Mesodermal cell (in vitro differentiated cells): ENCODE measurements around the gene ALOX15.
A peak's percentile ranks its signal among the peaks of the same experiment; 100 is the strongest.
"Not testable (repeated sequence)": the region's sequence is repeated elsewhere in the genome, so short reads cannot be mapped to it uniquely, and the experiment has no call there.

ENCODE experiments used
- H3K27ac ChIP-seq: 2 replicates; pipeline ENCODE4 v1.7.0; 2013; ENCODE audit warnings: mild to moderate bottlenecking, low read depth, low read length, moderate library complexity; ENCODE audit not compliant: severe bottlenecking
- H3K36me3 ChIP-seq: 2 replicates; pipeline ENCODE4 v1.7.1; 2013; ENCODE audit warnings: mild to moderate bottlenecking, low read length, moderate library complexity; ENCODE audit not compliant: control insufficient read depth, insufficient read depth
- H3K4me1 ChIP-seq: one replicate; pipeline ENCODE4 v1.7.1; 2013; ENCODE audit warnings: mild to moderate bottlenecking, low read length; ENCODE audit not compliant: insufficient read depth, control insufficient read depth, poor library complexity, severe bottlenecking
- H3K4me3 ChIP-seq: 2 replicates; pipeline ENCODE4 v1.7.0; 2013; ENCODE audit warnings: low read length, control low read depth, mild to moderate bottlenecking; ENCODE audit not compliant: insufficient read depth, poor library complexity, severe bottlenecking; ENCODE audit errors: extremely low read depth
- H3K9me3 ChIP-seq: 2 replicates; pipeline ENCODE4 v1.7.1; 2013; ENCODE audit warnings: mild to moderate bottlenecking, low read length, moderate library complexity; ENCODE audit not compliant: control insufficient read depth
- WGBS, 2 experiments: methylation state at CpG; one replicate each; pipeline ENCODE4 v1.1.5; 2013; ENCODE audit warnings: missing lambda C conversion rate in 2 of 2; ENCODE audit not compliant: insufficient coverage in 2 of 2; 5-methylcytosine and 5-hydroxymethylcytosine counted together

The ALOX15 gene

DNA sequence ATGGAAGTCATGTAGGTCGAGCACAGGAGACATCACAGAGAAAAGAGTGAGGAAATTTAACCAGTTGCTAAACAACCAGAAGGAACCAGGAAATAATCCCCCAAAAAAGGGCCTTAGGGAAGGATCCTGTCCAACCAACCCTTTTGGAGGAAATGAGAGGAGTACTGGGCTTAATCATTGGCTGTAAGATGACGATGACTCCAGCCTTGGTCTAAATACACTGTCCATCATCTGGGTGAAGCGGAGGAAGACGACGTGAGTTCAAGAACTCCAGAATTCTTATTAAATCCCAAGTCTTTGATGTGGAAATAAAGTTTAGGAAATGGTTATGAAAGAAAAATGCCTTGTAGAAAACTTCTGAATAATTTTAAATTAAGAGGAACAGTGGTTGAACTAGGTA is 11.5 kb upstream of the ALOX15 start:
- Histone ChIP-seq H3K27ac (no peak overlapping the region), H3K4me3 (no peak overlapping the region), H3K36me3 (no peaks in the 10 kb centered on the region), H3K9me3 (no peaks in the 10 kb centered on the region), H3K4me1 (peaks cover 6% of the 10 kb centered on the region)
- 71 to 90% methylated on average over 1 to 2 of the region's 5 CpGs for WGBS, 2 experiments

DNA sequence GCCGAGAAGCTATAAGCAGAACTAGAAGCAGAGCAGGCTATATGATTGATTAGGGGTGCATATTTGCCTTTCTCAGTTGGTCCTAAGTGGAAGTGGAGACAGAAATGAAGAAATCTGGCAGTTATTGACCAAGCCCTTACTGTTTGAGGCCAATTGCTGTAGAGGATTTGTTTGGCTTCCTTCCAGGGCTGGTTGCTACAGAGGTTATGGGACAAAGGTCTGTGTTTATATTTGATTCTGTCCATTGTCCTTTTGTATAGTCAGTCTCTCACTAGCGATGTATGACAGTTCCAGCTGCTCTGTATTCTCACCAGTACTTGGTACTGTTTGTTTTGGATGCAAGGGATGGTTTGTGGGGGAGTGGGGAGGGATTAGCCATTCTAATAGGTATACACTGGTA is 7.3 kb upstream of the ALOX15 start:
- Histone ChIP-seq H3K27ac (no peak overlapping the region), H3K36me3 (no peaks in the 10 kb centered on the region), H3K9me3 (no peaks in the 10 kb centered on the region), H3K4me3 (no peak overlapping the region), H3K4me1 (no peaks in the 10 kb centered on the region)
- 78 to 89% methylated on average over 1 to 2 of the region's 2 CpGs for WGBS, 2 experiments

- Histone ChIP-seq H3K4me3 (no peak overlapping the region), H3K36me3 (no peaks in the 10 kb centered on the region), H3K9me3 (no peaks in the 10 kb centered on the region), H3K4me1 (peaks cover 6% of the 10 kb centered on the region), H3K27ac (no peak overlapping the region)
- 86 to 97% methylated on average over 4 of the region's 5 CpGs for WGBS, 2 experiments
These were observed 4.2 kb upstream of the ALOX15 start for GRCh38 chr17:4645642-4646041.

DNA sequence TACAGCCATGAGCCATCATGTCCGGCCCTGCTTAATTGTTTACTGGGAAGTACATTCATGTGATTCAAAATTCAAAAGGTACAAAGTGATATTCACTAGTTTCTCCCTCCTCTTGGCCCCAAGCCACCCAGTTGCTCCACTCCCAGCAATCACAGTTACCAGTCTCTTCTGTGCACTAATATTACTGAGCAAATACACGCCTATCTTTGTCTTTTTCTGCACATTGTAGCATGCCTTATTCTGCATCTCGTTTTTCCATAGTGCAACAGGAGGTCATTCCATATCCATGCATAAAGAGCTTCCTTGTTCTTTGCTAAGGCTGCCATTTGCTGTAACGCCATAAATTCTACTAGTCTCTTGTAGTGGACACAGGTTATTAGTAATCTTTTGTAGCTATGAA is 2.2 kb upstream of the ALOX15 start:
- no peak overlapping the region for H3K27ac ChIP-seq
- 84 to 89% methylated on average over 2 of the region's 4 CpGs for WGBS, 2 experiments
- H3K4me3 ChIP-seq: no peak overlapping the region
- no peaks in the 10 kb centered on the region for H3K36me3 ChIP-seq
- peaks cover 6% of the 10 kb centered on the region for H3K4me1 ChIP-seq
- no peaks in the 10 kb centered on the region for H3K9me3 ChIP-seq

DNA sequence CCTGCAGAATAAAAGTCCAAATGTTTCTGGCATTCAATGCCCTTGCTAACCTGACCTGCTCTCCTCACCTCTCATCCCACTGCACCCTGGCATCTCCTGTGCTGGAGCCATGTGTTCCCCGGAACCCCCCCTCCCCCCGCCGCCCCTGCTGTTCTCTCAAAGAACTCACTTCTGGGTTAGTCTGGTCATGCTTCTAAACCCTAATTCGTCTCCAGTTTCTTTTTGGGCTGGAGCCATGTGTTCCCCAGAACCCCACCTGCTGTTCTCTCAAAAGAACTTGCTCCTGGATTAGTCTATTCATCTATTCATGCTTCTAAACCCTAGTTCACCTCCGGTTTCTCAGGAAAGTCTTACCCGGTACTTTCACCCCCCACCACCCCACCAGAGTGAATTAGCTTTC is 808 bp upstream of the ALOX15 start:
- H3K4me1 ChIP-seq: peaks cover 6% of the 10 kb centered on the region
- no peak overlapping the region for H3K4me3 ChIP-seq
- H3K36me3 ChIP-seq: no peaks in the 10 kb centered on the region
- H3K27ac ChIP-seq: no peak overlapping the region
- WGBS, 2 experiments: 21 to 22% methylated on average over 1 to 2 of the region's 6 CpGs
- no peaks in the 10 kb centered on the region for H3K9me3 ChIP-seq

- not testable (repeated sequence) for H3K27ac ChIP-seq, H3K36me3 ChIP-seq, H3K4me1 ChIP-seq, H3K9me3 ChIP-seq
- 0% methylated on average over 5 of the region's 39 CpGs; no CpG with 5 or more reads in 1 of the 2 experiments for WGBS, 2 experiments
- H3K4me3 ChIP-seq: peak overlapping the region; percentile 7
These were observed 799 bp downstream of the ALOX15 start for GRCh38 chr17:4640569-4641188.

DNA sequence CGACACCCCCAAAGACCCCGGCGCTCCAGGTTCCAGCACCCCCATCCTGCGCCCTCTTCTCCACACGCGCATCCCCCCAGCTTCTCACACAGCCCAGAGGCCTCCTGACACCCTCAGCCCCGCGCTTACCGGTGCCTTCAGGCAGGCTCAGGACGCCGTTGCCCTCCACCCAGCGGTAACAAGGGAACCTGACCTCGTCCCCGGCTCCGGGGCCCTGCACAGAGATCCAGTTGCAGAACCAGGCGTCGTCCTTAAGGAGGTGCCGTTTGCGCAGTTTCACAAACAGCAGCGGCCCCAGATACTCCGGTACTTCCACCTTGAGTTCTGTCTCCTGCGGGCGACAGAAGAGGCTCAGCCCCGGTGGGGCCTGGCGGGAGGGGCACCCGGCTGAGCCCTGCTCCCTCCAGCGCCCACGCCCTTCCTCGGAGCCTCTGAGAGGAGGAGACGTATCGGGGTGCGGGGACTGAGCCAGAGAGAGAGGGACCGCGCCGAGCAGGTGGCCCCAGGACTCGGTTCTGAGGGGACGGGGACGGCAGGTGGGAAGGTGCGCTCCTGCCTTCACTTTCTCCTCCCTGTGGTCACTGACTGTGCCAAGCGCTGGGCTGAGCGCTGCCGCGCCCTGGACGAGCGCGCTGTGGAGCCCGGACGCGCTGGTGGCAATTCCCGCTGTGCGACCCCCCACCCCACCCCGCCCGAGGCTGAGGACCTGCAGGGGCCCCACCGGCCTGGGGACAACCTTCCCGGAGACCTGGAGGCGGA is 2.0 kb downstream of the ALOX15 start:
- 4 to 12% methylated on average over 14 of the region's 56 CpGs for WGBS, 2 experiments
- not testable (repeated sequence) for H3K4me1 ChIP-seq, H3K36me3 ChIP-seq, H3K4me3 ChIP-seq, H3K9me3 ChIP-seq, H3K27ac ChIP-seq

DNA sequence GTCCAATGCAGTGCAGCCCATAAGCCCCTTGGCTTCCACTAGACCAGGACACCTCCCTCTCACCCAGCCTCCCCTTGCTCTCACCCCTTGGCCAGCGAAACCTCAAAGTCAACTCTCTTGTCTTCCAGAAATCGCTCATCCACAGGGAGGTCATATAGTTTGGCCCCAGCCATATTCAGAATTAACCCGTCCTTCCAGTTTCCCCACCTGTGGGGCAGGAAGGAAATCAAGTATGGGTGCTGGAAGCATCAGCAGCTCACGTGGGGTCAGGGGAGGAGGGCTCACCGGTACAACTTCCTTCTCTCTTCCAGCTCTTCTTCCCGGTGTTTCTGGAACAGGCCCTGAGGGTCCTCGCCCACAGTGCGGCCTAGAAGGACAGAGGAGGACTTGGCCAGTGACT is 2.7 kb downstream of the ALOX15 start:
- H3K4me1 ChIP-seq, H3K27ac ChIP-seq, H3K4me3 ChIP-seq, H3K36me3 ChIP-seq, H3K9me3 ChIP-seq: not testable (repeated sequence)
- 77 to 91% methylated on average over 4 to 8 of the region's 8 CpGs for WGBS, 2 experiments

DNA sequence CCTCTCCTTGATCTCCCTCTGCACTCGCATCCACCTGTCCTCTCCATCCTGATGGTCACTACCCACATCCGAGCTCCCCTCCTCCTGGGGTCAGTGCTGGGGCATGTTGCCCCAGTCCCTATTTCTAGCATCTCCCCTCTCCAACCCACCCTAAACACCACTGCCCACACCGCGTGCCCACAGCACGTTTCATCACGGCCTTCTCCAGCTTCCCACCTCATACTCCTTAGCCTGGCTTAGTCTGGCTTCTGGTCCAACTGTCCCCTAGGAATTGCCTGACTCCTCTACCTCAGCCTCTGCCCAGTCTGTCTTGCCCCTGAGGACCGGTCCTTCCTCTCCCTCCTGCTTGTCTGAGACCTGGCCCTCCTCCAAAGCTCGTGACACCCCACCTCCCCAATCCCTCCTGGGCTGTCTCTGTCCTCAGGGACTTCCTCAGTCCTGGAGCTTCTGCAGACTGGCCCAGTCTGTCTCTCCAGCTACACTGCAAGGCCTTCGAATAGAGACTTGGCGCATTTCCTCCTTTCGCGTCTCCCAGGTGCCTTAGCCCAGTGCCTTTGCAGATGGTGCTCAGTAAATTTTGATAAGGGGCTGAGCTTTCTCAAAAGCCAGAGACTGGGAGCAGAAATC is 4.9 kb downstream of the ALOX15 start:
- Histone ChIP-seq H3K4me1 (peaks cover 14% of the 10 kb centered on the region), H3K9me3 (no peaks in the 10 kb centered on the region), H3K4me3 (no peak overlapping the region), H3K27ac (no peak overlapping the region), H3K36me3 (no peaks in the 10 kb centered on the region)
- WGBS, 2 experiments: 69 to 72% methylated on average over 6 to 10 of the region's 12 CpGs

DNA sequence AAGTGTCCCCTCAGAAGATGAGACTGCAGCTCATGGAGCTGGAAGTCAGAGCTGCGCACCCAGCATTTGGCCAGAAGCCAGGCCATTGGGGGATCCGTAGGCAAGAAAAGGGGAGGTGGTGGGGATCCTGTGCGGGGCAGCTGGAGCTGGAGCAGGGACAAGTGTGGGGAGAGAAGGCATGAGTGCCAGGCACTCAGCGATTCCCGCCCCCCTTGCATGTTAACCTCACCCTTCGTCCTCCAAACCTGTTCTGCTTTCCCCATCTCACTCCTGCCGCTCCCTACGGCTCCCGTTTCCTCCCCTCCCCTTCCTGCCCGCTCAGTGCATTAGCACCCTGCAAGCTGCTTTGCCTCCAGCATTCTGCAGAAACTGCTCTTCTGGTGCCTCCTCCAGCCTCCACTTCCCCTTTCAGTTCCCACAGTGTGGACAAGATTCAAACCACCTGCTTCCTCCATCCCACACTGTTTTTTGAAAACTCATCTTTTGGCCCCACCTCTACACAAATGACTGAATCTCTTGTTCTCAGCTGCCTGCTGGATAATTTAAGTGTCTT is 5.6 kb downstream of the ALOX15 start:
- Histone ChIP-seq H3K4me1 (peaks cover 9% of the 10 kb centered on the region), H3K4me3 (no peak overlapping the region), H3K27ac (no peak overlapping the region), H3K9me3 (no peaks in the 10 kb centered on the region), H3K36me3 (no peaks in the 10 kb centered on the region)
- 33 to 42% methylated on average over 7 to 9 of the region's 10 CpGs for WGBS, 2 experiments

GRCh38 chr17:4634976-4635375 is 6.5 kb downstream of the ALOX15 start:
- no peak overlapping the region for H3K4me3 ChIP-seq

More at GRCh38 chr17:4634976-4635375, 6.5 kb downstream of the ALOX15 start:
- Histone ChIP-seq H3K27ac (no peak overlapping the region), H3K36me3 (no peaks in the 10 kb centered on the region), H3K4me1 (peaks cover 9% of the 10 kb centered on the region), H3K9me3 (no peaks in the 10 kb centered on the region)
- 76 to 77% methylated on average over 3 to 4 of the region's 4 CpGs for WGBS, 2 experiments
